Body of pancreas (tissue), 4 donors: ENCODE measurements around the gene DENND4A.

Experiments used
- POLR2A ChIP-seq, 3 donors: fragments of 450-650 bp; IDR thresholded peaks; one replicate each; pipeline ENCODE4 v1.6.1; 2016; ENCODE audit warnings: antibody characterized with exemption in 3 of 3, mild to moderate bottlenecking in 2 of 3
- TF ChIP-seq, protein P1 (sequence below), 7 experiments: fragments of 450-650 bp in 4 of 7; fragments of 200-600 bp in 3 of 7; sonication (generic) in 3 of 7; IDR thresholded peaks; one replicate each; pipeline ENCODE4 v1.5.1; 2016 to 2019; ENCODE audit warnings: antibody characterized with exemption in 7 of 7

DNA sequence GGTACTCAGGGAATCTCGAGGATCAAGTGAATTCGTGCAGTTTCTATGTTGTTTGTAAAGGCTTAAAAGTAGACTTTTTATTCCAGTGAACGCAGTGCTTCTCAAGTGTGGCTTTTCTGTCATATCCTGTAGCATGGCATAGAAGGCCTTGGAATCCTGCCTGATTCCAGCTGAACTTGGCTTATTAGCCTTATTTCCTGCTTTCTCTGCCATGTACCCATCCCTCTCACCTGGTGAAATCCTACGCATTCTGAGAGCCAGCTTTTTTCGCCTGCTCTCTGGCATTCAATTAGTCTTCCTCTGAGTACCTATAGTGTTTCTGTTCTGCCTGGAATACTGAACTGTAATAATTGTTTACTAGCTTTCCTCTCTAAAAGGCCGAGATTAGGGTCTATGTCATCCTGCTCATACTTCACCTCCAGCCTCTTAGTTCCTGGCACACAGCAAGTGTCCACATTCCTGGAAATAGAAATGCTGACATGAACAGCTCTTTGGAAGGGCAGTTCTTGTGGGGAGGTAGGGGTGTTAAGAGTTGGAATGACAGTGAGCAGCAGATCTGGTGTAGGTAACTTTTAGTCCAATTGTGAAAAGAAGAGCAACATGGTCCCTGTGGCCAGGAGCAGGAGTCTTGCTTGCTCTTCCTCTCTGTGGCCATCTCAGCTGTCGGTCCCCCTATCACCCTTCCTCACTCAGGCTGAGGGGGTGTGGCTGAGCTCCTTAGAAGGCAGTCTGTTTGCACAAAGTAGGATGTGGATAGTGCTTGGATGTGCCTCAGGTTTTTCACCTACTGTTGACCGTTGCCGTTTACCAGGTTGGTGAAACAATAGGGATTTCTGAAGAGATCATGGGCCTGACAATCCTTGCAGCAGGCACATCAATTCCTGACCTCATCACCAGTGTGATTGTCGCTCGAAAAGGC, 140.0 kb downstream of the DENND4A start:
- TF ChIP-seq POLR2A (IDR thresholded peaks at IDR 0.05), result no peak
- TF ChIP-seq, protein P1, sequence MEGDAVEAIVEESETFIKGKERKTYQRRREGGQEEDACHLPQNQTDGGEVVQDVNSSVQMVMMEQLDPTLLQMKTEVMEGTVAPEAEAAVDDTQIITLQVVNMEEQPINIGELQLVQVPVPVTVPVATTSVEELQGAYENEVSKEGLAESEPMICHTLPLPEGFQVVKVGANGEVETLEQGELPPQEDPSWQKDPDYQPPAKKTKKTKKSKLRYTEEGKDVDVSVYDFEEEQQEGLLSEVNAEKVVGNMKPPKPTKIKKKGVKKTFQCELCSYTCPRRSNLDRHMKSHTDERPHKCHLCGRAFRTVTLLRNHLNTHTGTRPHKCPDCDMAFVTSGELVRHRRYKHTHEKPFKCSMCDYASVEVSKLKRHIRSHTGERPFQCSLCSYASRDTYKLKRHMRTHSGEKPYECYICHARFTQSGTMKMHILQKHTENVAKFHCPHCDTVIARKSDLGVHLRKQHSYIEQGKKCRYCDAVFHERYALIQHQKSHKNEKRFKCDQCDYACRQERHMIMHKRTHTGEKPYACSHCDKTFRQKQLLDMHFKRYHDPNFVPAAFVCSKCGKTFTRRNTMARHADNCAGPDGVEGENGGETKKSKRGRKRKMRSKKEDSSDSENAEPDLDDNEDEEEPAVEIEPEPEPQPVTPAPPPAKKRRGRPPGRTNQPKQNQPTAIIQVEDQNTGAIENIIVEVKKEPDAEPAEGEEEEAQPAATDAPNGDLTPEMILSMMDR (IDR thresholded peaks at IDR 0.05), result no peak
